Peyer's patch (tissue), 4 donors: Measurements from ENCODE around the gene GUCA2B. TPM values are rescaled to one million over a fixed set of nuclear protein-coding genes. Genes with fewer than 3 reads are reported as not detected.

Source experiments
- DNase-seq, 3 donors: peaks; one replicate each; pipeline ENCODE4 v3.0.0-alpha.2; 2017 to 2019
- H3K27ac ChIP-seq, 4 donors: fragments of 200-600 bp; sonication (generic); one replicate each; pipeline ENCODE4 v1.5.1; 2016 to 2019
- H3K27me3 ChIP-seq, 2 donors: fragments of 200-600 bp; sonication (generic); one replicate each; pipeline ENCODE4 v1.5.1; 2019
- H3K36me3 ChIP-seq, 3 donors: fragments of 200-600 bp; sonication (generic); one replicate each; pipeline ENCODE4 v1.5.1; 2016 to 2019
- H3K4me1 ChIP-seq, 4 donors: fragments of 200-600 bp; sonication (generic); one replicate each; pipeline ENCODE4 v1.5.1; 2016 to 2019
- H3K4me3 ChIP-seq, 4 donors: fragments of 200-600 bp; sonication (generic); 1 replicate in 3 of 4; 2 replicates in 1 of 4; pipeline ENCODE4 v1.5.1; 2016 to 2019; ENCODE audit warnings: mild to moderate bottlenecking in 1 of 4
- H3K9me3 ChIP-seq, 4 donors: fragments of 200-600 bp; sonication (generic); one replicate each; pipeline ENCODE4 v1.5.1; 2016 to 2019; ENCODE audit warnings: mild to moderate bottlenecking in 1 of 4
- CTCF ChIP-seq, 6 experiments: fragments of 450-650 bp in 4 of 6; fragments of 200-600 bp in 2 of 6; sonication (generic) in 1 of 6; IDR thresholded peaks; one replicate each; pipeline ENCODE4 v1.5.1; 2017 to 2019; ENCODE audit warnings: antibody characterized with exemption in 6 of 6, mild to moderate bottlenecking in 3 of 6, moderate library complexity in 1 of 6
- POLR2A ChIP-seq, 2 donors: fragments of 450-650 bp; IDR thresholded peaks; one replicate each; pipeline ENCODE4 v1.5.1; 2017; ENCODE audit warnings: antibody characterized with exemption in 2 of 2, mild to moderate bottlenecking in 2 of 2, moderate library complexity in 2 of 2
- total RNA-seq, 4 donors: library from RNA; depleted of rRNA; stranded (reverse); fragments of >200 nt; gene quantifications; one replicate each; pipeline ENCODE4 v1.1.0, GENCODE V29; 2016

The GUCA2B gene
- total RNA-seq, 4 donors from 2014 or later = 35.5 to 708 (median 256) TPM

- H3K9me3 ChIP-seq = no peaks in the 10 kb centered on the region
- TF ChIP-seq POLR2A (IDR thresholded peaks at IDR 0.05) = no peak
- TF ChIP-seq CTCF (IDR thresholded peaks at IDR 0.05) = no peak
- no peak for DNase-seq
These were observed 36.0 kb upstream of the GUCA2B start for GRCh38 chr1:42117214-42117613.

DNA sequence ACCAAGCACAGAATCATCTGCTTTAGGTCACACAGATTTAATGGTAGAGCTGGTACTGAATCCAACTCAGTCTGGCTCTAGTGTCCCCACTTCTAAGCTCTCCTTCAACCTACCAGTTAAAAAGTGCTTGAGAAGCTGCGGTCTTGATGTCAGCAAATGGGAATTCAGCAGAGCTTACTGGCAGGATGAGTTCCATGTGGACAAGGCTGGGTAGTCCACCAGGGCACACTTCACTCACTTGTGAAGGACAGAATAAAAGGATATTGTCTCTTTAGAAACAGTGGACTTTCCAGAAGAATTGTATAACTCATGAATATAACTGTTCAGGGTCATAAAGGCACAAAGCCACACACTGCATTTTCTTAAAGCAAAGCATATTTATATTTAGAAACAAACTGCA, 35.1 kb upstream of the GUCA2B start:
- Histone ChIP-seq H3K36me3 (no peaks in the 10 kb centered on the region), H3K27ac (no peak overlapping the region), H3K9me3 (no peaks in the 10 kb centered on the region), H3K27me3 (no peaks in the 10 kb centered on the region), H3K4me1 (no peaks in the 10 kb centered on the region), H3K4me3 (no peak overlapping the region)
- DNase-seq = no peak
- no peak for TF ChIP-seq CTCF (IDR thresholded peaks at IDR 0.05)
- no peak for TF ChIP-seq POLR2A (IDR thresholded peaks at IDR 0.05)

More at GRCh38 chr1:42117214-42117613, 36.0 kb upstream of the GUCA2B start:
- Histone ChIP-seq H3K4me3 (no peak overlapping the region), H3K36me3 (no peaks in the 10 kb centered on the region), H3K4me1 (no peaks in the 10 kb centered on the region), H3K27ac (no peak overlapping the region), H3K27me3 (no peaks in the 10 kb centered on the region)

DNA sequence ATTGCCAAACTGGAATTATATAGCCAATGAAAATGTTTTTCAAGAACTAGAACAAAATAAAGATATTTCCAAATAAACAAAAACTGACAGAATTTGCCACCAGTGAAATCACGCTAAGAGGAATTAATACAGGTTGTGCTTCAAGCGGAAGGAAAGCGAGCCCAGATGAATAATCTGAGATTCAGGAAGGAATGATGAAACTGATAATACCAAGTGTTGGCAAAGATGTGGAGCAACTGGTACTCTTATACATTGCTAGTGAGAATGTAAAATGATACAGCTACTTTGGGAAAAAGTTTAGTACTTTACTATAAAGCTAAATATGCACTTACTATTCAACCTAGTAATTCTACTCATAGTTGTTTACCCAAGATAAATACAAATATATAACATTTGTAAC, 30.8 kb upstream of the GUCA2B start:
- no peaks in the 10 kb centered on the region for H3K27me3 ChIP-seq
- no peaks in the 10 kb centered on the region for H3K9me3 ChIP-seq
- no peak for DNase-seq
- no peak overlapping the region for H3K27ac ChIP-seq
- no peaks in the 10 kb centered on the region for H3K36me3 ChIP-seq
- TF ChIP-seq CTCF (IDR thresholded peaks at IDR 0.05) (no peak), POLR2A (IDR thresholded peaks at IDR 0.05) (no peak)
- H3K4me1 ChIP-seq = no peaks in the 10 kb centered on the region
- H3K4me3 ChIP-seq = no peak overlapping the region

DNA sequence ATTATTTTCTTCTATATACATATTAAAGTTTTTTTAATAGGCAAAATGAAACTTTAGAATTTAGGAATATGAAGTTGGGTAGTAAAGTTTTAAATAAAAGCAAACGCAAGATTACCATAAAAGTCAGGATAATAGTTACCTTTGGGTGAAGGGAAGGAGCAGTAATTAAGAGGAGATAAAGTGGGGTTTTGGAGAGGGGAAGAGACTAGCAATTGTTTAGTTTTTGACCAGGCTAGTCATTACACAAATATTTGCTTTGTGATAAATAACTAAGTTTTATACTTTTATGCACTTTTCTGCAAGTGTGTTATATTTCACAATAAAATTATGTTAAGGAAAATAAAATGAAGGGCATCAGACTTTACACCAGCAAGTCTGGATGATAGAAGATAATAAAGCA, 27.7 kb upstream of the GUCA2B start:
- no peaks in the 10 kb centered on the region for H3K27me3 ChIP-seq
- no peak overlapping the region for H3K27ac ChIP-seq
- H3K4me1 ChIP-seq = no peaks in the 10 kb centered on the region
- no peak for DNase-seq
- H3K4me3 ChIP-seq = no peak overlapping the region
- no peaks in the 10 kb centered on the region for H3K36me3 ChIP-seq
- no peak for TF ChIP-seq CTCF (IDR thresholded peaks at IDR 0.05)
- no peak for TF ChIP-seq POLR2A (IDR thresholded peaks at IDR 0.05)
- no peaks in the 10 kb centered on the region for H3K9me3 ChIP-seq

DNA sequence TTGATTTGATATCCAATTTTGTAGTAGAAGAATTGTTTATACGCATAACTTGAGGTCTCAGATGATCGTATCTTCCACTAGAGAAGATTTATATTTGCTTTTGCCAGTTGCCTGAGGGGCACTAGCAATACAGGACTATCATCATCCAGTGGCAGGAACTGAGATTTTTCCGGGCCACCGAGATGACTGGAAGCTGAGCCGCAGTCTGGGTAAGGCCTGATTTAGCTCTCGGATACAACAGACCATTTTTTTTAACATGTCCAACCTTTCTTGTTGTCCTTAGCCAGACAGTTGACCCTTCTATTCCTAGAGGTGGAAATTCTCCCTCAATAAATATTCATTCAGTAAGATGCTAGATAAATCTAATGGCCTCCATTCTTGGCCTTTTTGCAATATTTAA, 25.4 kb upstream of the GUCA2B start:
- no peaks in the 10 kb centered on the region for H3K4me1 ChIP-seq
- DNase-seq = no peak
- H3K9me3 ChIP-seq = no peaks in the 10 kb centered on the region

More for the DNA sequence above, 25.4 kb upstream of the GUCA2B start:
- H3K27ac ChIP-seq = no peak overlapping the region
- no peaks in the 10 kb centered on the region for H3K27me3 ChIP-seq
- H3K36me3 ChIP-seq = no peaks in the 10 kb centered on the region
- no peak overlapping the region for H3K4me3 ChIP-seq
- TF ChIP-seq POLR2A (IDR thresholded peaks at IDR 0.05) (no peak), CTCF (IDR thresholded peaks at IDR 0.05) (no peak)
